GM12865 (cell line): ENCODE measurements around the gene SLC35F1.

Source experiments
- DNase-seq: peaks from one replicate; pipeline ENCODE4 v3.0.0; 2010; ENCODE audit warnings: low read depth
- H3K4me3 ChIP-seq: 2 replicates; pipeline ENCODE4 v1.5.1; 2011; ENCODE audit warnings: mild to moderate bottlenecking, low read depth, low read length, control low read depth
- CTCF ChIP-seq: IDR thresholded peaks from 2 replicates; pipeline ENCODE4 v1.5.1; 2011; ENCODE audit warnings: low read length, control low read depth, low read depth, inconsistent platforms; ENCODE audit not compliant: insufficient read depth; ENCODE audit errors: missing control alignments

SLC35F1 gene

GRCh38 chr6:118122161-118122725, 215.2 kb downstream of the SLC35F1 start:
- TF ChIP-seq CTCF: no peak
- DNase-seq: no peak
- no peak overlapping the region for H3K4me3 ChIP-seq

- H3K4me3 ChIP-seq: no peak overlapping the region
- DNase-seq: no peak
- TF ChIP-seq CTCF: no peak
Measured at GRCh38 chr6:118122801-118123200, 215.7 kb downstream of the SLC35F1 start.

- TF ChIP-seq CTCF: no peak
- no peak for DNase-seq
- no peak overlapping the region for H3K4me3 ChIP-seq
Measured at GRCh38 chr6:118123503-118124037, 216.5 kb downstream of the SLC35F1 start.

GRCh38 chr6:118124851-118125250, 217.8 kb downstream of the SLC35F1 start:
- H3K4me3 ChIP-seq: no peak overlapping the region
- no peak for DNase-seq
- TF ChIP-seq CTCF: no peak

- DNase-seq: no peak
- no peak overlapping the region for H3K4me3 ChIP-seq
- no peak for TF ChIP-seq CTCF
Measured at GRCh38 chr6:118128755-118129154, 221.7 kb downstream of the SLC35F1 start.

- DNase-seq: no peak
- no peak for TF ChIP-seq CTCF
- no peak overlapping the region for H3K4me3 ChIP-seq
Measured at GRCh38 chr6:118134206-118134605, 227.1 kb downstream of the SLC35F1 start.

GRCh38 chr6:118134736-118135135, 227.7 kb downstream of the SLC35F1 start:
- no peak for TF ChIP-seq CTCF
- H3K4me3 ChIP-seq: no peak overlapping the region
- DNase-seq: no peak
